Stimulated activated CD8-positive, alpha-beta memory T cell treated with anti-CD3 and anti-CD28 coated beads, Interleukin-12 subunit alpha, Interleukin-12 subunit beta, amount 100 ng/mL, for 4 hours (primary cell): ENCODE data around the gene CARD6.
"Not testable (repeated sequence)": the region's sequence is repeated elsewhere in the genome, so short reads cannot be mapped to it uniquely, and the experiment has no call there.

ENCODE experiments used
- DNase-seq: peaks from one replicate; pipeline ENCODE4 v3.0.0-alpha.2; 2020; ENCODE audit warnings: low read depth

CARD6 gene

DNA sequence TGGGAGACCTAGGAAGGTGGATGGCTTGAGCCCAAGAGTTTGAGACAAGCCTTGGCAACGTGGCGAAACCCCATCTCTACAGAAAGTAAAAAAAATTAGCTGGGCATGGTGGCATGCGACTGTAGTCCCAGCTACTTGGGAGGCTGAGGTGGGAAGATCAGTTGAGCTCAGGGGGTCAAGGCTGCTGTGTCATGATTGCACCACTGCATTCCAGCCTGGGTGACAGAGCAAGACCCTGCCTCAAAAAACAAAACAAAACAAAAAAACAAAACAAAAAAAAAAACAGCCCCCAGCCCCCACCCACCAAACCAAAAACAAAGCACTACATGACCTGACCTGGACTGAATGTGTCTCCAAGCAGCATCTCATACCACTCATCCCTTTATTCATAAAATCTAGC is 34.8 kb downstream of the CARD6 start:
- DNase-seq: no peak

DNA sequence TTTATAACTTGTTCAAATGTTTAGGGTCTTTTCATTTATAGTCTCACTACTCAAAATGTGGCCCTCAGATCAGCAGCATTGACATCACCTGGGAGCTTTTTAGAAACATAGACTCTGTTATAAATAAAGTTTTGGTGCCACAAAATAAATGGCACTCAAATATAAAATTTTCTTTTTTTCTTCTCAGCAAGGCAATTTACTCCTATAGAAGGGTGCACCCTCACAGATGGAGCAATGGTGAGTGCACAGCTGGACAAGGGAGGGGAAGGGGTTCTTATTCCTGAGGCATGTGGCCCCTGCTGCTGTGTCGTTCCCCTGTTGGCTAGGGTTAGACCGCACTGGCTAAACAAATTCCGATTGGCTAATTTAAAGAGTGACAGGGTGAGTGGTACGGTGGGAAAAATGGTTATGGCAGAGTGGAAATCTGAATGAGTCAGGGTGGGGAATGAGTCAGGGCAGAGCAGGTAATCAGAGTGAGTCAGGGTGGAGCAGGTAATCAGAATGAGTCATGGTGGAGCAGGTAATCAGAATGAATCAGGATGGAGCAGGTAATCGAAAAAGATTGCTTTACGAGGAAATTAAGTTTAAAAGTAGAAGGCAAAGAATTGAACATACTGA is 36.3 kb downstream of the CARD6 start:
- DNase-seq: no peak

DNA sequence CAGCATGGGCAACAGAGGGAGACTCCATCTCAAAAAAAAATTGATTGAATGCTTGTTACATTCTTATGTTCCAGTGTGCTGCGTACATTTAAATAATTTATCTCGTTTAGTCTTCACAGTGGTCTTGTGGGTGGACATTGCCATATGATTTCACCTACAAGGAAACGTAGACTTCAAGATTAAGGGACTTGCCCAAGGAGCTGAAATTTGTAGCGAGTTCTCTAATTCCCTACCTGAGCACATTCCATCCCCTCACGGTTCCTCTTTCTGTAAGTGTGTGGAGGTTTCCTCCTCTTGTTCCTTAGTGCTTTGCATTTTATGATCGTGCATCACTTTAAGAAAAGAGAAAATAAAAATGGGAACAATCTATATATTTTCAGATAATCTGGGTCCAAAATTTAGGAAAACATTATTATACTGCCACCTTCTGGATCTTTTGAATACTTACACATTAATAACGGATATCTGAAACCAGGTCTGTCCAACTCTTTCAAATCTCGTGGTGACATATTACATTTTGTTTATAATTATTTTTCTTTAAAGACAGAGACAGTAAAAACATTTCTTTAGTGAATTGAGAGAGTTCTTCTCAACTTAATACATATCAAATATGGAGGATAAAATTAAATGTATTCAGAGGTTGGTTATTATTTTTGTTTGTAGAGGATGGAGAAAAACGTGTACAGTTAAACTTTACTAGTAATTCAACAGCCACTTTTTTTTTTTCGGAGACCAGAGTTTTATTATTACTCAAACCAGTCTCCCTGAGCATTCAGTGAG is 38.2 kb downstream of the CARD6 start:
- DNase-seq: no peak

DNA sequence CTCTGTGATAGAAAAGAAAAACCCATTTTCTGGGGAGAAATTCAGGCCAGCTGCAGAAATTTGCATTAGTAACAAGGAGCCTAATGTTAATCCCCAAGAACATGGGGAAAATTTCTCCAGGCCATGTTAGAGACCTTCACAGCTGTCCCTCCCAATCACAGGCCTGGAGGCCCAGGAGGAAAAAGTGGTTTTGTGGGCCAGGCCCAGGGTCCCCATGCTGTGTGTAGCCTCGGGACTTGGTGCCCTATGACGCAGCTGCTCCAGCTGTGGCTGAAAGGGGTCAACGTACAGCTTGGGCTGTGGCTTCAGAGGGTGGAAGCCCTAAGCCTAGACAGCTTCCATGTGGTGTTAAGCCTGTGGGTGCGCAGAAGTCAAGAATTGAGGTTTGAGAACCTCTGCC is 41.1 kb downstream of the CARD6 start:
- DNase-seq: no peak

DNA sequence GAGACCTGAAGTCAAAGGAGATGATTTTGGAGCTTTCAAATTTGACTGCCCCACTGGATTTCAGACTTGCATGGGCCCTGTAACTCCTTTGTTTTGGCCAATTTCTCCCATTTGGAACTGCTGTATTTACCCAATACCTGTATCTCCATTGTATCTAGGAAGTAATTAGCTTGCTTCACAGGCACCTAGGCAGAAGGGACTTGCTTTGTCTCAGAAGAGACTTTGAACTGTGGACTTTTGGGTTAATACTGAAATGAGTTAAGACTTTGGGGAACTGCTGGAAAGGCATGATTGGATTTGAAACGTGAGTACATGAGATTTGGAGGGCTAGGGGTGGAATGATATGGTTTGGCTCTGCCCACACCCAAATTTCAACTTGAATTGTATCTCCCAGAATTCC is 41.9 kb downstream of the CARD6 start:
- DNase-seq: not testable (repeated sequence)

DNA sequence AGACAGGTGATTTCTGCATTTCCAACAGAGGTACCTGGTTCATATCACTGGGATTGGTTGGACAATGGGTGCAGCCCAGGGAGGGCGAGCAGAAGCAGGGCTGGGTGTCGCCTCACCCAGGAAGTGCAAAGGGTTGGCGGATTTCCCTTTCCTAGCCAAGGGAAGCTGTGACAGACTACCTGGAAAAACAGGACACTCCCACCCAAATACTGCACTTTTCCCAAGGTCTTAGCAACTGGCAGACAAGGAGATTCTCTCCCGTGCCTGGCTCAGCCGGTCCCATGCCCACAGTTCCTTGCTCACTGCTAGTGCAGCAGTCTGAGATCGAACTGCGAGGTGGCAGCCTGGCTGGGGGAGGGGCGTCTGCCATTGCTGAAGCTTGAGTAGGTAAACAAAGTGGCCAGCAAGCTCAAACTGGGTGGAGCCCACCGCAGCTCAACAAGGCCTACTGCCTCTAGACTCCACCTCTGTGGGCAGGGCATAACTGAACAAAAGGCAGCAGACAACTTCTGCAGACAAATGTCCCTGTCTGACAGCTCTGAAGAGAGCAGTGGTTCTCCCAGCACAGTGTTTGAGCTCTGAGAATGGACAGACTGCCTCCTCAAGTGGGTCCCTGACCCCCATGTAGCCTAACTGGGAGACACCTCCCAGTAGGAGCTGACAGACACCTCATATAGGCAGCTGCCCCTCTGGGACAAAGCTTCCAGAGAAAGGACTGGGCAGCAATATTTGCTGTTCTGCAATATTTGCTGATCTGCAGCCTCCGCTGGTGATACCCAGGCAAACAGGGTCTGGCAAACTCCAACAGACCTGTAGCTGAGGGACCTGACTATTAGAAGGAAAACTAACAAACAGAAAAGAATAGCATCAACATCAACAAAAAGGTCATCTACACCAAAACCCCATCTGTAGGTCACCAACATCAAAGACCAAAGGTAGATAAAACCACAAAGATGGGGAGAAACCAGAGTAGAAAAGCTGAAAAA is 54.6 kb downstream of the CARD6 start:
- DNase-seq: not testable (repeated sequence)

DNA sequence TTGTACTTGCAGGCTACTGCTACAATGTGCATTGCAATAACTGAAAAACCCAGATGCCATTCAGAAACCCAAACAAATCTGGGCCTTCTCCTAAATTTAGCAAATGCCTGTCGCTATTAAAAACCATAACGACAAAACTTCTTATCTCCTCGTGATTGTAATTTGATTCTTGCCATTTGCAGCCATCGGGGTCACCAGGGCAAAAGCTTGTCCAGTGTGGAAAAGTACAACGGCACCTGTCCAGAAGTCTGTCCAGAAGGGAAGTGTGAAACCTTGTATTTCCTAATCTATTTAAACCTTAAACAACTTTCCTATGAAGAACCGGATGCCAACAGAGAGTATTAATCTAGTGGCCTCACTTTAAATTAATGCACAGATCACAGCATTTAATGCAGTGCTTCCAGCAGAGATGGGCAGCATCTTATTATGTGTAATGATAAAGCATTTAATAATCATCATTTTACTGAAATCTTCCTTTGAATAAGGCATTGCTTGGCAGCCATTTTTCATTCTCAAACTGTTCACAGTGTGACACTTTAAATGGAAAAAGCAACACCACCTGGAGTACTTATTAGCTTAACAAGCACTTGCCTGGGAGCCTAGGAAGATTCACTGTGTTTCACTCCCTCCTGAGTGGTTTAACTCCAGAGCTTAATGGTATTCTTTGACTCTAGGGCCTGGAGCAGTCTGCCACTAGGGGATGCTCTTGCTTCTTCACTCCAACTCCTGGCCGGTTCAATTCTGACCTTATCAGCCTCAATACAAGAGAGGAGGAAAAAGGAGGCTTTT is 63.2 kb downstream of the CARD6 start:
- no peak for DNase-seq

DNA sequence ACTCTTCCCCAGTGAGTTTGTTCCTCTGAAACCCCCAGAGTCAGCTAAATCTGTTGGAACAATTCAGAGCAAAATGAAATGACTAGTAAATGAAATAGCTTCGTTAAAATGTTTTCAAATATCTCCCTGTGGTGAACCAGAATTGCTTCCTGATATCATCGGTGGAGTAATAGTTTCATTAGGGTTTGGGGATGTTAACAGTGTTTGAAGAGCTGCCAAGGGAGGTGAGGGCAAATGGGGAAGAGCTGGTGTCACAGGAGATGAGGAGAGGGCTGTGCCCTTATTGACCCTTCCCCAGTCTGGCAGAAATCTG is 63.8 kb downstream of the CARD6 start:
- no peak for DNase-seq

DNA sequence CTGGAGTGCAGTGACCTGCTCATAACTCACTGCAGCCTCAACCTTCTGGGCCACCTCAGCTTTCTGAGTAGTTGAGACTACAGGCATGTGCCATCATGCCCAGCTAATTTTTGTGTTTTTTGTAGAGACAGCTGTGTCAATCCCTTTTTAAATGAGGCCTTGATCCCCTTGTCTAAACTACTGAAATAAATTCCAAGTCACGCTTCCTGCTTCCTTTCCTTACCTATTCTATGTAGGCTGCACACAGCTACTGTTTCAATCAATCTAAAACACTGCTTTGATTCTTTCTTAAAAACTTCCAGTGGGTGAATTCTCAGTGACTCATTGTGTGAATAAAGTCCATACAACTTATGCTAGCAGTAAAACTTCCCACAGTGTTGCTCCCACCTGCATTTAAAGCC is 65.2 kb downstream of the CARD6 start:
- no peak for DNase-seq

DNA sequence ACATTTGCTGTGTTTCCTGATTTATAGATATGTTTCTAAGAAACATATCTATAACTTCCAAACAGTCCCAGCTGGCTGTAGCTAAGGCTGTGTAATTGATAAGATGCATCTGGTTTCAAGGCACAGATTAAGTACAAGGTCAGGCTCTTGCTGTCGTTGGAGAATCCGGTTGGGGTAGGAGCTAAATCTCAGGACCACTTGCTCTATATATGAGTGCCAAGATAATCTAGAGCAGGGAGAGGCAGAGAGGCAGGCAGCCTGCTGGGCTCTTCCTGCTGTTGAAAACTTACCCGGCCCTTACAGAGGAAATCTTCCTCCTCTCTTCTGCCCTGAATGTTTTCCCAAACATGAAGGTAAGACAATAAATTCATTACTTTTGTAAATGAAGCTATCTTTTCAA is 68.1 kb downstream of the CARD6 start, which contains the start of gene C7:
Gene C7, plus strand, starts transcription at position 234 of the 400 bp plus-strand sequence. Its CDS starts 114 bp downstream, at position 348.
- DNase-seq: no peak

DNA sequence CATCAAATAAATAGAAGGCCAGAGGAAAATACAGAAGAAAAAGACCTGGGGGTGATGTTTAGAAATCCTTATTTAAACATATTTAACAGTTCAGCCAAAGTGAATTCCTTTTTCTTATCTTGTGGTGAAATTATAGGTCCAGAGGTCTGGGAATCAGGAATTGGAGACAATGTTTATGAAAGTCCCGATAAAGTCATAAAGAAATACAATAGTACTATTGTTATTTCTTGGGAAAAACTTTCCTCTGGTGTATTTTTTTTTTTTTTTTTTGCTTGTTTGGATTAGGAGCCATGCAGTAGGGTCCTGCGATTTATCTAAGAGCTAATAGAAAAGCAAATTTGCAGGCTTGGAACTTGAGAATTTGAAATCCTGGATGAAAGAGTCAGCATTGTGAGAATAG is 68.6 kb downstream of the CARD6 start:
- no peak for DNase-seq
